Epithelial cell of esophagus (primary cell): Measurements from ENCODE around the gene LTF.
"Not testable (repeated sequence)": the region's sequence is repeated elsewhere in the genome, so short reads cannot be mapped to it uniquely, and the experiment has no call there.

Experiments used
- DNase-seq: peaks from one replicate; pipeline ENCODE4 v3.0.0; 2010; ENCODE audit warnings: low read depth
- H3K4me3 ChIP-seq: 2 replicates; pipeline ENCODE4 v1.5.1; 2011; ENCODE audit warnings: mild to moderate bottlenecking, low read length, control low read depth
- CTCF ChIP-seq: IDR thresholded peaks from 2 replicates; pipeline ENCODE4 v1.5.1; 2011; ENCODE audit warnings: low read depth, mild to moderate bottlenecking, low read length, control low read depth, inconsistent platforms; ENCODE audit not compliant: insufficient read depth; ENCODE audit errors: missing control alignments

LTF gene

DNA sequence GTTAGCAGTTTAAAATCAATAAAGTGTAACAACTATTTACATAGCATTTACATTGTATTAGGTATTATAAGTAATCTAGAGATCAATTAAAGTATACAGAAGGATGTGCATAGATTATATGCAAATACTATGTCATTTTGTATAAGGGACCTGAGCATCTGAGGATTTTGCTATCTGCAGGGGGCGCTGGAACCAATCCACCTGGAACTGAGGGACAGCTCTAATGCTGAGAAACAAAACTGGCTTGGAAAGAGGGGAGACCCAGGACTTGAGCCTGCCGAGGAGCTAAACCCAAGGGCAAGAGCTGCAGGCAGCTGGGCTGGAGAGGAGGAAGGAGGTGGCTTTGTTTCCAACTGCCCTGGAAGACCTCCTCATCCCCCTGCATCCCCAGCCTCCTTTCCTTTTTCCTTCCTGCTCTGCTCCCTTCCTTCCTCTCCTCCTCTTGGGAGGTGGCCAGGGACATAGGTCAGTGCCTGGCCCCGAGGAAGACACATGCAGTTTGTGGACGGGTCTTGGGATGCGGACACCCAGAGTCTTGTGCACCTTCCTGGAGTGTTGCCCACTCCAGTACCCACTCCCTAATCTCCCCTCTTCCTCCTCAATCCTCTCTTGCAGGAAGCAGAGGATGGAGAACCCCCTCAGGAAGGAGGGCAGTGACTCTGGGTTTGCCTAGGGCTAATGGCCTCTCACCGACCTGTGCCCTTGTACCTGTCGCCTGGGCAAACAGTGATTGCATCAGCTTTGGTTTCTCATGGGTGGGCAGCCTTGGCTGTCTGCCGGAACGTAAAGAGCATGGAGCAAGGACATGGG is 32.2 kb upstream of the LTF start:
- TF ChIP-seq CTCF: peak; percentile 39
- no peak overlapping the region for H3K4me3 ChIP-seq
- DNase-seq: peak; percentile 36

DNA sequence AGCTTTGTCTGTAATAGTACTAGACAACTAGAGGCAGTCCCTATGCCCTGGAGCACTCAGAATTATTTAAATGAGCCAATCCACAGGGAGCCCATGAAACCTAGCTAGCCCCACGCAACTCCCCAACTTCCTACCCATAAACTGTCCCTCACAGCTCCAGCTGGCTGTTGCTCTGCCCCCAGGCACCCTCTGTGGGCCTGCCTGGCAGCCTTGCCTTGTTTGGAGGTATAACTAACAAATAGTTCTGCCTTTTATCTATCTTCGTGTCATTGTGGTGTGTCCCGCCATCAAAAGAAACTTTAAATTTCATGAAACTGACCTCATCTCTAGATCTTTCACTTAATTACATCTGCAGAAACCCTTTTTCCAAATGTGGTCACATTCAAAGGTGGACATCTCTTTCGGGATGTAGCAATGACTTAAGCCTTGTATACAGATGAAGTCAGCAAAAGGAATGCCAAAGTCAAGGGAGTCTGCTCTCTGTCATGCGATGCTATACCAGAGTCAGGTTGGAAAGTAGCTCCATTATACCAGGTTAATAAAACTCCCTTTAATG is 31.3 kb upstream of the LTF start:
- no peak overlapping the region for H3K4me3 ChIP-seq

GRCh38 chr3:46494491-46494890 is 29.8 kb upstream of the LTF start:
- not testable (repeated sequence) for H3K4me3 ChIP-seq, DNase-seq

More for the DNA sequence above, 31.3 kb upstream of the LTF start:
- peak; percentile 56 for DNase-seq
- no peak for TF ChIP-seq CTCF

GRCh38 chr3:46492890-46493547 is 28.3 kb upstream of the LTF start:
- no peak for DNase-seq
- TF ChIP-seq CTCF: no peak
- no peak overlapping the region for H3K4me3 ChIP-seq

- H3K4me3 ChIP-seq: no peak overlapping the region
- peak; percentile 13 for DNase-seq
- TF ChIP-seq CTCF: no peak
Observed at GRCh38 chr3:46491089-46492070, 26.7 kb upstream of the LTF start.

GRCh38 chr3:46490338-46491084 is 25.8 kb upstream of the LTF start:
- no peak overlapping the region for H3K4me3 ChIP-seq
- no peak for DNase-seq
- TF ChIP-seq CTCF: no peak
